Loucy (cell line): ENCODE results near the gene PCDHGC4.

ENCODE experiments used
- H2AFZ ChIP-seq: fragments of 200-600 bp; sonication (generic); 2 replicates; pipeline ENCODE4 v1.6.0; 2016; ENCODE audit warnings: antibody characterized with exemption, mild to moderate bottlenecking, low read length, moderate library complexity
- H3F3A ChIP-seq: fragments of 200-600 bp; 2 replicates; pipeline ENCODE4 v1.6.0; 2016; ENCODE audit warnings: antibody characterized with exemption, low read depth, mild to moderate bottlenecking
- H3K27me3 ChIP-seq: fragments of 200-600 bp; sonication (generic); 2 replicates; pipeline ENCODE4 v1.6.1; 2014; ENCODE audit warnings: low read length, mild to moderate bottlenecking; ENCODE audit not compliant: insufficient read depth, poor library complexity, severe bottlenecking
- H3K36me3 ChIP-seq: fragments of 200-600 bp; sonication (generic); 2 replicates; pipeline ENCODE4 v1.6.1; 2016; ENCODE audit warnings: low read length; ENCODE audit not compliant: insufficient read depth
- H3K4me1 ChIP-seq: fragments of 200-600 bp; sonication (generic); 2 replicates; pipeline ENCODE4 v1.5.1; 2014; ENCODE audit warnings: low read length, mild to moderate bottlenecking; ENCODE audit not compliant: insufficient read depth, poor library complexity, severe bottlenecking
- H3K4me2 ChIP-seq: fragments of 200-600 bp; sonication (generic); 2 replicates; pipeline ENCODE4 v1.6.0; 2014; ENCODE audit warnings: antibody characterized with exemption, low read length, low read depth, mild to moderate bottlenecking; ENCODE audit not compliant: poor library complexity, severe bottlenecking
- H3K4me3 ChIP-seq: fragments of 200-600 bp; sonication (generic); 2 replicates; pipeline ENCODE4 v1.5.1; 2014; ENCODE audit warnings: low read length, mild to moderate bottlenecking, mixed read lengths; ENCODE audit not compliant: poor library complexity, severe bottlenecking
- H3K79me2 ChIP-seq: fragments of 200-600 bp; sonication (generic); 2 replicates; pipeline ENCODE4 v1.6.1; 2014; ENCODE audit warnings: low read length; ENCODE audit not compliant: insufficient read depth
- H3K9ac ChIP-seq: fragments of 200-600 bp; sonication (generic); 2 replicates; pipeline ENCODE4 v1.6.0; 2014; ENCODE audit warnings: mild to moderate bottlenecking, low read depth, low read length, moderate library complexity; ENCODE audit not compliant: poor library complexity, severe bottlenecking
- H3K9me2 ChIP-seq: fragments of 200-600 bp; sonication (generic); replicated peaks from 2 replicates; pipeline ENCODE4 v1.6.1; 2016; ENCODE audit warnings: low read depth, low read length, mixed read lengths
- H3K9me3 ChIP-seq: fragments of 200-600 bp; sonication (generic); 2 replicates; pipeline ENCODE4 v1.6.1; 2014; ENCODE audit warnings: mild to moderate bottlenecking, antibody characterized with exemption, low read length, low read depth; ENCODE audit not compliant: insufficient read depth
- H4K20me1 ChIP-seq: fragments of 200-600 bp; sonication (generic); 2 replicates; pipeline ENCODE4 v1.6.0; 2014; ENCODE audit warnings: antibody characterized with exemption, low read length, mild to moderate bottlenecking; ENCODE audit not compliant: insufficient read depth, poor library complexity, severe bottlenecking
- CTCF ChIP-seq: fragments of 200-600 bp; sonication (generic); conservative IDR thresholded peaks from 2 replicates; pipeline ENCODE4 v1.5.1; 2014; ENCODE audit warnings: mild to moderate bottlenecking, antibody characterized with exemption, low read length
- EZH2phosphoT487 ChIP-seq: fragments of 200-600 bp; IDR thresholded peaks from 2 replicates; pipeline ENCODE4 v1.6.1; 2018; ENCODE audit warnings: antibody characterized with exemption, mild to moderate bottlenecking, moderate library complexity, borderline replicate concordance

Gene PCDHGC4

DNA sequence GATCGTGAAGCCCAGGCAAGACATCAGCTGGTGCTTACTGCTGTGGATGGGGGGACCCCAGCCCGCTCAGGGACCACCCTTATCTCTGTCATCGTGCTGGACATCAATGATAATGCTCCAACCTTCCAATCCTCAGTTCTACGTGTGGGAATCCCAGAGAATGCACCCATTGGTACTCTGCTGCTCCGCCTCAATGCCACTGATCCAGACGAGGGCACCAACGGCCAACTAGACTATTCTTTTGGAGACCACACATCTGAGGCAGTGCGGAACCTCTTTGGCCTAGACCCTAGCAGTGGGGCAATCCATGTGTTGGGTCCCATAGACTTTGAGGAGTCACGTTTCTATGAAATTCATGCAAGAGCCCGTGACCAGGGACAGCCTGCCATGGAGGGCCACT, 5.0 kb downstream of the PCDHGC4 start:
- no peak overlapping the region for H3K4me3 ChIP-seq
- H3K79me2 ChIP-seq, result no peaks in the 10 kb centered on the region
- H3K27me3 ChIP-seq, result no peaks in the 10 kb centered on the region
- TF ChIP-seq EZH2phosphoT487, result no peak
- TF ChIP-seq CTCF, result no peak
- H3K9me2 ChIP-seq, result no peaks in the 10 kb centered on the region
- no peaks in the 10 kb centered on the region for H4K20me1 ChIP-seq
- H3K36me3 ChIP-seq, result no peaks in the 10 kb centered on the region
- H3K4me1 ChIP-seq, result no peaks in the 10 kb centered on the region
- H3K4me2 ChIP-seq, result no peak overlapping the region
- no peaks in the 10 kb centered on the region for H3K9me3 ChIP-seq
- no peaks in the 10 kb centered on the region for H3F3A ChIP-seq
- no peak overlapping the region for H3K9ac ChIP-seq
- H2AFZ ChIP-seq, result no peak overlapping the region

DNA sequence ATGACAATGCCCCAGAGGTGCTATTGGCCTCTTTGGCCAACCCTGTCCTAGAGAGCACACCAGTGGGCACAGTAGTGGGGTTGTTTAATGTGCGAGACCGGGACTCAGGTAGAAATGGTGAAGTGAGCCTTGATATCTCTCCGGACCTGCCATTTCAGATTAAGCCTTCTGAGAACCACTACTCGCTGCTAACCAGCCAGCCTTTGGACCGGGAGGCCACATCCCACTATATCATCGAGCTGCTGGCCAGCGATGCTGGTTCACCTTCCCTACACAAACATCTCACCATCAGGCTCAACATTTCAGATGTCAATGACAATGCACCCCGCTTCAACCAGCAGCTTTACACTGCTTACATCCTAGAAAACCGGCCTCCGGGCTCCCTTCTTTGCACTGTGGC, 5.4 kb downstream of the PCDHGC4 start:
- Histone ChIP-seq H3K9me3 (no peaks in the 10 kb centered on the region), H3K27me3 (no peaks in the 10 kb centered on the region), H3F3A (no peaks in the 10 kb centered on the region), H3K36me3 (no peaks in the 10 kb centered on the region), H3K79me2 (no peaks in the 10 kb centered on the region), H3K9me2 (no peaks in the 10 kb centered on the region), H3K4me3 (no peak overlapping the region), H3K4me2 (no peak overlapping the region), H3K4me1 (no peaks in the 10 kb centered on the region), H2AFZ (no peak overlapping the region), H4K20me1 (no peaks in the 10 kb centered on the region), H3K9ac (no peak overlapping the region)
- TF ChIP-seq EZH2phosphoT487 (no peak), CTCF (no peak)

- TF ChIP-seq EZH2phosphoT487, result no peak
- TF ChIP-seq CTCF, result no peak
- H3K4me2 ChIP-seq, result no peak overlapping the region
- no peaks in the 10 kb centered on the region for H4K20me1 ChIP-seq
- no peaks in the 10 kb centered on the region for H3K9me3 ChIP-seq
- H3K36me3 ChIP-seq, result no peaks in the 10 kb centered on the region
- no peaks in the 10 kb centered on the region for H3K9me2 ChIP-seq
- H3K4me3 ChIP-seq, result no peak overlapping the region
- H3K4me1 ChIP-seq, result no peaks in the 10 kb centered on the region
- no peak overlapping the region for H2AFZ ChIP-seq
- H3K9ac ChIP-seq, result no peak overlapping the region
- no peaks in the 10 kb centered on the region for H3K79me2 ChIP-seq
- H3F3A ChIP-seq, result no peaks in the 10 kb centered on the region
- no peaks in the 10 kb centered on the region for H3K27me3 ChIP-seq
Observed at GRCh38 chr5:141490771-141491170, 5.9 kb downstream of the PCDHGC4 start.
